ENCODE results near the gene SLX9. TPM values are rescaled to one million over a fixed set of nuclear protein-coding genes. Genes with fewer than 3 reads are reported as not detected.

Gene SLX9
- total and polyA plus RNA-seq, 12 donors = 11.1 to 45.3 (median 23.7) TPM

DNA sequence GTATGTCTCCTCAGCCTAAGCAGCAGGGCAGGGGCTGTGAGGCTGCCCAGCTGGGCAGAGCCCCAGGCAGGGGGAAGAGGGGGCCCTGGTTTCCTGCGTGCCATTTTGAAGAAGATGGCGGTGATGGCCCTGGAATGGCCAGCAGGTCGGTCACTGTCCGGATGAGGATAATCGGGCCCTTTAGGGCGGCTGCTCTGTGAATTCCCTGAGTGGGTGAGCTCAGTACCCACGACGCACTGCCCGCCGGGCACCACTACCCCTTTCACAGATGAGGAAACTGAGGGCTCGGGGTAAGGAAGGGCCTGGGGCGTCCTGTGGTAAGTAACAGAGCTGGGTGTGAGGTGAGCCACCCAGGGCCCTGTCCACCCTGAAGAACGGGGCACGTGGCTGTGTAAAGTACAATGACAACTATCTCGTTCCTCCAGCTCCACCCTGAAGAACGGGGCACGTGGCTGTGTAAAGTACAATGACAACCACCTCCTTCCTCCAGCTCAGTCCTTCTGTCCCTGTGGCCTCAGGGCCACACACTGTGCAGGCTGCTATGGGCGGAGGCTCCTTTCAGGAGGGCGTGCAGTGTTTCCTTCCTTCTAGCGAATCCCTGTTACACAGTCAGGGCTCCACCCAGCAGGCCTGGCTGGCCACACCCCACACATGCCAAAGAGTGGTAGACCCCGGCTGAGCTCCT is 42.4 kb upstream of the SLX9 start:
- H3K9me3 ChIP-seq (replicated peaks in 1 of 3) = no peaks in the 10 kb centered on the region
- peaks cover 4% of the 10 kb centered on the region for H3K27me3 ChIP-seq
- H3K4me3 ChIP-seq = no peak overlapping the region
- intact Hi-C loops (cut with DNase I) = loop anchor here (2.0 to 5.0 kb wide), 2 partner anchors 33 to 35 kb away; no protein-coding TSS in a partner anchor
- 65 to 80% (median 73%) methylated on average over 9 to 21 of the region's 21 CpGs for WGBS, 4 donors
- TF ChIP-seq, protein P1, sequence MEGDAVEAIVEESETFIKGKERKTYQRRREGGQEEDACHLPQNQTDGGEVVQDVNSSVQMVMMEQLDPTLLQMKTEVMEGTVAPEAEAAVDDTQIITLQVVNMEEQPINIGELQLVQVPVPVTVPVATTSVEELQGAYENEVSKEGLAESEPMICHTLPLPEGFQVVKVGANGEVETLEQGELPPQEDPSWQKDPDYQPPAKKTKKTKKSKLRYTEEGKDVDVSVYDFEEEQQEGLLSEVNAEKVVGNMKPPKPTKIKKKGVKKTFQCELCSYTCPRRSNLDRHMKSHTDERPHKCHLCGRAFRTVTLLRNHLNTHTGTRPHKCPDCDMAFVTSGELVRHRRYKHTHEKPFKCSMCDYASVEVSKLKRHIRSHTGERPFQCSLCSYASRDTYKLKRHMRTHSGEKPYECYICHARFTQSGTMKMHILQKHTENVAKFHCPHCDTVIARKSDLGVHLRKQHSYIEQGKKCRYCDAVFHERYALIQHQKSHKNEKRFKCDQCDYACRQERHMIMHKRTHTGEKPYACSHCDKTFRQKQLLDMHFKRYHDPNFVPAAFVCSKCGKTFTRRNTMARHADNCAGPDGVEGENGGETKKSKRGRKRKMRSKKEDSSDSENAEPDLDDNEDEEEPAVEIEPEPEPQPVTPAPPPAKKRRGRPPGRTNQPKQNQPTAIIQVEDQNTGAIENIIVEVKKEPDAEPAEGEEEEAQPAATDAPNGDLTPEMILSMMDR (IDR thresholded peaks at IDR 0.05) = no peak
- no peak for TF ChIP-seq POLR2A (IDR thresholded peaks at IDR 0.05)
- H3K4me1 ChIP-seq (replicated peaks in 1 of 2) = no peaks in the 10 kb centered on the region
- H3K27ac ChIP-seq = no peak overlapping the region
- DNase-seq = no peak
- H3K36me3 ChIP-seq (replicated peaks in 1 of 2) = peaks cover 0 to 8% of the 10 kb centered on the region in 2 donors

DNA sequence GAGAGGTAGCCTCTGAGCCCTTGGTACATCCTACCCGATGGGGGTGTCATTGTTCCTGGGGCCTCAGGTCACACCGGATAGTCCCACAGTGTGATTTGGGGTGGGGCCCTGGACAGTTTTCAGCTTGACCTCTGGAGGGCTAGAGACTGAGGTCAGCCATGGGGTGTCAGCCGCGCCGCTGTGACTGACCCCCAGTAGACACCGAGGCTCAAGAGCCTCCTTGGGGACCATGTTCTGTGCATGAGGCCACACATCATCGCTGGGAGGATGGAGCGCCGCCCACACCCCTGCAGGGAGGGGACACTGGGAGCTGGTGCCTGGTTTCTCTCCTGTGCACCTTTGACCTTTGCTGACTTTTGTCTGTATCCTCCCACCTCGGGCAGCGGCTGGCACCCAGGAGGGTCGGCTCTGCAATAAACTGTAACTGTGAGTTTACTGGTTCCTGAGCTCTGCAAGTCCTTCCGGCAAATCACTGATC is 41.8 kb upstream of the SLX9 start:
- WGBS, 4 donors = 64 to 78% (median 73%) methylated on average over 2 to 13 of the region's 13 CpGs
- no peaks in the 10 kb centered on the region for H3K4me1 ChIP-seq (replicated peaks in 1 of 2)
- no peak overlapping the region for H3K27ac ChIP-seq
- H3K27me3 ChIP-seq = peaks cover 4% of the 10 kb centered on the region
- H3K4me3 ChIP-seq = no peak overlapping the region
- peaks cover 0 to 8% of the 10 kb centered on the region in 2 donors for H3K36me3 ChIP-seq (replicated peaks in 1 of 2)
- TF ChIP-seq, protein P1 (IDR thresholded peaks at IDR 0.05) = no peak
- no peak for TF ChIP-seq POLR2A (IDR thresholded peaks at IDR 0.05)
- no peaks in the 10 kb centered on the region for H3K9me3 ChIP-seq (replicated peaks in 1 of 3)
- no peak for DNase-seq
- intact Hi-C loops (cut with DNase I) = loop anchor here in 1 of 2 donors (5.0 kb wide), 1 partner anchor 34 kb away; no protein-coding TSS in a partner anchor

DNA sequence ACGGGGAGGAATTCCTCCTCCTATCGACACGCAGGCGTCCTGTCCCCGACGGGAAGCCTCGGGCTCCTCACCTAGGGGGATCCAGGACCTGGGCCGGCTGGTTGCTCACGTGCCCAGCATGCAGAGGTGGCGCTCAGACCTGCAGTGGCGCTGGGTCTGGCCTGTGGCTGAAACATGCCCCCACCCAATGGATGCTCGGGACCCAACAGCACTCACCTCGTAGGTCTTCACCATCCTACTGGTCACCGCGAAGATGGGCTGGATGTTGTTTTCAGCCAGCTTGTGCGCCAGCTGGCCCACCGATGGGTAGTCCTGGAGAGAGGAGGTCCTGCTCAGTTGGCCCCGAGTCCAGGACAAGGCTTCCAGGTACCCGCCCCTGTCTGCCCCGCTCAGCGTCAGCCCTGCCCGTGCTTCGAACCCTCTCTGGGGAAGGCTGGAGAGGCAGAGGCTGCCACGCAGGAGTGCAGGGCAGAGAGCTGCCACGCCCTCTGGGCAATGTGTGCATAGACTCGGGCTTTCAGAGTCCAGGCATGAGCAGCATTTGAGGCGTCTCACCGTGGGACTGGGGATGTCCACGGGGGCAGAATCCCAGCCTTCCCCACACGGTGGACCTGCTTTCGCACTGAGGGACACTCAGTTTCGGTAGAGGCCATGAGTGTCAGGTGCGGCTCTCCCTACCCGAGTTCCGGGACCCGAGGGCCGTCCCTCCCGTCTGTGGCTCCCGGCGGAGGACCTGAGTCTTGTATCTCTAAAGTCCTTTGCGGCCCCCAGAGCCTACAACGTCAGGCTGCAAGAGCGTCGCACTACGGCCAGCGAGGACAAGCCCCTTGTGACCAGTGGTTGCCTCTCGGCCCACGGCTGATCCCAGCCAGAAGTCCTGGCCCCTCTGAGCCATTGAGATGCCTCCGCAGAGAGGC is 40.7 kb upstream of the SLX9 start:
- no peaks in the 10 kb centered on the region for H3K9me3 ChIP-seq (replicated peaks in 1 of 3)
- no peaks in the 10 kb centered on the region for H3K4me1 ChIP-seq (replicated peaks in 1 of 2)
- DNase-seq = no peak
- TF ChIP-seq POLR2A (IDR thresholded peaks at IDR 0.05) = no peak
- TF ChIP-seq, protein P1 (IDR thresholded peaks at IDR 0.05) = no peak
- 78 to 83% (median 82%) methylated on average over 21 to 49 of the region's 49 CpGs for WGBS, 4 donors
- H3K4me3 ChIP-seq = no peak overlapping the region
- H3K27me3 ChIP-seq = peaks cover 4% of the 10 kb centered on the region
- peaks cover 0 to 8% of the 10 kb centered on the region in 2 donors for H3K36me3 ChIP-seq (replicated peaks in 1 of 2)
- intact Hi-C loops (cut with DNase I) = loop anchor here in 1 of 2 donors (5.0 kb wide), 1 partner anchor 33 kb away; no protein-coding TSS in a partner anchor
- H3K27ac ChIP-seq = no peak overlapping the region
